GM12801 (cell line): ENCODE measurements around the gene MTR.

Experiments used
- CTCF ChIP-seq: IDR thresholded peaks from one replicate; pipeline ENCODE4 v1.5.1; 2011; ENCODE audit warnings: control low read depth; ENCODE audit not compliant: insufficient read length; ENCODE audit errors: extremely low read depth

The MTR gene

GRCh38 chr1:236877661-236878060 lies 82.6 kb downstream of the MTR start:
- TF ChIP-seq CTCF, result no peak

GRCh38 chr1:236880209-236880608 lies 85.1 kb downstream of the MTR start:
- no peak for TF ChIP-seq CTCF

- no peak for TF ChIP-seq CTCF
Measured at GRCh38 chr1:236882678-236883077, 87.6 kb downstream of the MTR start.

- TF ChIP-seq CTCF, result no peak
Measured at GRCh38 chr1:236886199-236886598, 91.1 kb downstream of the MTR start.

- TF ChIP-seq CTCF, result no peak
Measured at GRCh38 chr1:236887081-236887480, 92.0 kb downstream of the MTR start.

- TF ChIP-seq CTCF, result no peak
Measured at GRCh38 chr1:236888126-236888525, 93.0 kb downstream of the MTR start.

- TF ChIP-seq CTCF, result no peak
Measured at GRCh38 chr1:236888903-236889302, 93.8 kb downstream of the MTR start.
